Astrocyte of the cerebellum (primary cell): ENCODE data around the gene COL4A1.
A peak's percentile ranks its signal among the peaks of the same experiment; 100 is the strongest.

Experiments used
- DNase-seq: peaks from one replicate; pipeline ENCODE4 v3.0.0-alpha.2; 2011; ENCODE audit warnings: low read depth
- H3K4me3 ChIP-seq: 2 replicates; pipeline ENCODE4 v1.5.1; 2011; ENCODE audit warnings: mild to moderate bottlenecking, low read depth, low read length, moderate library complexity
- in situ Hi-C: cut with HindIII; loops from 2 replicates; pipeline ENCODE4 v1.10.0; 2017; ENCODE audit warnings: low sequenced_read_pairs
- TF ChIP-seq, protein P1 (sequence below): IDR thresholded peaks from 2 replicates; pipeline ENCODE4 v1.5.1; 2012; ENCODE audit warnings: low read length, low read depth, moderate library complexity, mild to moderate bottlenecking; ENCODE audit errors: missing control alignments

COL4A1 gene

DNA sequence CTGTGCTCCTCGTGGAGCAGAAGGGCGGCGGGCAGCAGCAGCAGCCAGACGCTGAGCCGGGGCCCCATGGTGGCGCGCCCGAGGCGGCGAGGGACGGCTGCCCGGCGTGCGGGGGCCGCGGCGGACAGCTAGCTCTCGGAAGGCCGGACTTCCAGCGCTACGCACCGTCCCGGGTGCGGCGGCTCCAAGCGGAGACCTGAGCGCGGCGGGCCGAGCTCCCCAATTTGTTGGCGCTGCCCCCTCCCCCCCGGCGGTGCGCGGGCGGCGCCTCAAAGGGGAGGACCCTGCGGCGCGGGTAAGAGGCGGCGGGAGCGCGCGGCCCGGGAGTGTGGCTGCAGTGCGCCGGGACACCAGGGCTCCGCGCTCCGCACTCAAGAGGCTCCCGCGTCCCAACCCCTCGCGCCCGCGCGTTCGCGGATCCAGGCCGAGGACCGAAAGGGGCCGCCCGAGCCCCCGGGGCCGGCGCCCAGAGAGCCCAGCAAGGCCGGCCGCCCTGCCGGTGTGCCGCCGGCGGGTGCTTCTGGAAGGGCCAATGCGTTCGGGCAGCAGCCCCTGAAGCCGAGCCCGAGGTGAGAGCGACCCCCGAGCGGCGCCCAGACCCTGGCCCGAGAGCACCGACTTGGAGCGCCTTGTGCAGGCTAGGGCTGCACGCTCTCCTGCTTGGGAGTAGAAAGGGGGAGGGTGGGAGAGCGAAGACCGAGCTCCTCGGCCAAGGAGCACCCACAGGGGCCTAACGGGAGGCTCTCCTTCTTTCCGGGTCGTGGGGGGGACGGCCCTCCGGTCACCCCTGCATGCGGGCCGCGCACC, at the start of gene COL4A1, which contains the start of gene COL4A2:
TSS of gene COL4A1 (minus strand) at position 198 of the 807 bp plus-strand sequence. CDS start at position 68, 130 bp downstream.
TSS of gene COL4A2 (plus strand) at position 325 of the 807 bp plus-strand sequence. CDS start 620 bp downstream, outside the sequence.
- peak within 1 kb of the TSS; percentile 64 for H3K4me3 ChIP-seq
- TF ChIP-seq, protein P1, sequence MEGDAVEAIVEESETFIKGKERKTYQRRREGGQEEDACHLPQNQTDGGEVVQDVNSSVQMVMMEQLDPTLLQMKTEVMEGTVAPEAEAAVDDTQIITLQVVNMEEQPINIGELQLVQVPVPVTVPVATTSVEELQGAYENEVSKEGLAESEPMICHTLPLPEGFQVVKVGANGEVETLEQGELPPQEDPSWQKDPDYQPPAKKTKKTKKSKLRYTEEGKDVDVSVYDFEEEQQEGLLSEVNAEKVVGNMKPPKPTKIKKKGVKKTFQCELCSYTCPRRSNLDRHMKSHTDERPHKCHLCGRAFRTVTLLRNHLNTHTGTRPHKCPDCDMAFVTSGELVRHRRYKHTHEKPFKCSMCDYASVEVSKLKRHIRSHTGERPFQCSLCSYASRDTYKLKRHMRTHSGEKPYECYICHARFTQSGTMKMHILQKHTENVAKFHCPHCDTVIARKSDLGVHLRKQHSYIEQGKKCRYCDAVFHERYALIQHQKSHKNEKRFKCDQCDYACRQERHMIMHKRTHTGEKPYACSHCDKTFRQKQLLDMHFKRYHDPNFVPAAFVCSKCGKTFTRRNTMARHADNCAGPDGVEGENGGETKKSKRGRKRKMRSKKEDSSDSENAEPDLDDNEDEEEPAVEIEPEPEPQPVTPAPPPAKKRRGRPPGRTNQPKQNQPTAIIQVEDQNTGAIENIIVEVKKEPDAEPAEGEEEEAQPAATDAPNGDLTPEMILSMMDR, result no peak
- DNase-seq, result no peak
- in situ Hi-C loops, result no loop called here

DNA sequence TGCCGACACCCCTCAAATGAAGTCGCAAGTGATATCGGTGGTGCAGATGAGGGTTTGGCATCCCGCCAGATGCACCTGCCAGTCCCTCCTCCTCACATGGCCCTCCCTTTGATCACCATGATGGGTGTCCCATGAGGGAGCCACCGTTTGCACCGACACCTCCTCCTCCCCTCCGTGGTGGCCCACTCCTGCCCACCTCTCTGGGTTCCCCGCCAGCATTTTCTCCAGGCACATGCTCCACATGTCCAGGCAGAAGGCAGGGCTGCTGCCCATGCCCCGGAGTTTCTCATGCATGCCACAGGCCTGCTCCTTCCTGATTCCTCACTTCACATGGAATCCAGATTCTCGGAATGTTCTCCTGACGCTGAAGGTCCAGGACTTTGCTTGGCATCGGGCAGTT, 49.4 kb upstream of the COL4A1 start:
- no peak for DNase-seq
- in situ Hi-C loops, result no loop called here
- TF ChIP-seq, protein P1, result no peak
- H3K4me3 ChIP-seq, result no peak overlapping the region

DNA sequence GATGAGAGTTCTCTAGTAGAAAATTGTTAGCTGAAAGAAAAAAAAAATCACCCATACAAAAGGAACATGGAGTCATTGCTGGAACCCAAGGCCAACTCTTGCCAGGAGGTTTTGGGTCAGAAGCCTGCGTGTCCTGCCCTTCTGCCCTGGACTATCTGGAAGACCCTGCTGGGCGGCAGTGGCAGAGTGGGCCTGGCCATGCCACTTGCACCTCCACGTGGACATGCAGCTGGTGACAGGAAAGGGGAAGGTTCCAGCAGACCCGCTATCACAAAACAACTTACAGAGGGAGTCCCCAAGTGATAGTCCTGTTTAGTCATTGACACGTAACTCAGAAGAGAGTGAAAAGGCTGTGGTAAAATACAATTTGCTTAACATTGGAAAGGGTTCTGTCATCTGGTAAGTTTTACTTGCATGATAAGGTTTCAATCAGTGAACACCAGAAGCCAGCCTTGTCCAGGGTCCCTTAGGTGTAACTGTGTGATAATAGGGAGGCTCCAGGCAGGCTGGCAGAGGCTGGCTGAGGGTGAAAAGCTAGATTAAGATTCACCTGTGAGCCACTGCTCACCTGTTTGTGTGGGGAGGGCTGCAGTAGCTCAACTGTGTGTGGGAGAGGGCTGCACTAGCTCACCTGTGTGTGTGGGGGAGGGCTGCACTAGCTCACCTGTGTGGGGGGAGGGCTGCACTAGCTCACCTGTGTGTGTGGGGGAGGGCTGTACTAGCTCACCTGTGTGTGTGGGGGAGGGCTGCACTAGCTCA, 47.9 kb upstream of the COL4A1 start:
- no peak for DNase-seq
- TF ChIP-seq, protein P1, result no peak
- in situ Hi-C loops, result no loop called here
- no peak overlapping the region for H3K4me3 ChIP-seq

DNA sequence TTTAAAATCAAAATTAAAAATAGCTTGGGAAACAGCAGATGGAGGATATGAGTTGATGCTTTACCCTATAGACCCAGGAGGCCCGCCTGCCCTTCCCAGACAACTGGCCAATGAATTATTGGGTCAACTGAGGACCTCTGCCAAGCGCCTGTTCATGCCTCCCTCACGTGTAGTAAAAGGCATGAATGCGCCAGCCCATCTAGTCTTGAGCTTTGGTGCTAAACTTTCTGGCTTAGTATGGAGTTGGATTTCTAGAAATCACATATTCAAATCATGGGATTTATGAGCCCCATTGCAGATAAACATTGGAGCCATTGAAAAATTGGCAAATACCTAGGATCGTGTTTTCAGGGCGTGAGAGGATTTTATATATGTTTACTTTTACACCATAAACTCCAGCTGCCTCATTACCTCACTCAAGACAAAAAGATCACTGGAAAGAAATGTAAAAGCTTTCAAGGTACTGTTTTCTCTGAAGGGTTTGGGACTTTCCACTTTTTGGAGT, 47.2 kb upstream of the COL4A1 start:
- TF ChIP-seq, protein P1, result no peak
- DNase-seq, result no peak
- H3K4me3 ChIP-seq, result no peak overlapping the region
- in situ Hi-C loops, result no loop called here

DNA sequence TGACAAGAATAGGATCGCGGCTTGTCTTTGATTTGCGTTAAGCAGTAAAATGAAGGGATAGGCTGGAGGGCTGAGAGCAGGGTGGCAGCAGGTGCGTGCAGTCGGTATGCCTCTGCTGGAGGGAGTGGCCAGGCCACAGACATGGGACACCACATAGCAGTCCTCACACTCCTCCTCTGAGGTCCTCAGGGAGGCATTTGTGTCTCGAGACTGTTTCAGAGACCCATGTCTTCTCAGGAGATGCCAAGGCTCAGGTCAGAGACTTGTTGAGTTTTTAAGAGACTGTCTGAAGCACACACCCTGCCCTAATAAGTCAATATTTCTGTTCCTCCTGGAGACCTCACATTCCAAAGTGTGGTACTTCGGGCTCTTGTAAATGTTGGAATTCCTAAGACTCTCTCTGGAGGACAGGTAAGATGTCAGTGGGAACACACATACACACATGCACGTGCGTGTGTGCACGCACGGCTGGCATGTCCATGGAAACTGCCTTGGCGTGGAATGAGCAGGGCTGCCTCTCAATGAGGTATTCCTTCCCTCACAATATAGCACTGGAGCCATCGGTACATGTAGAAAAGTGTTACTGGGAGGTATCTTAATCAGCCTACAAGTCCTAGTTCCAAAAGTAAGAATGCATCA, 46.5 kb upstream of the COL4A1 start:
- TF ChIP-seq, protein P1, result no peak

DNA sequence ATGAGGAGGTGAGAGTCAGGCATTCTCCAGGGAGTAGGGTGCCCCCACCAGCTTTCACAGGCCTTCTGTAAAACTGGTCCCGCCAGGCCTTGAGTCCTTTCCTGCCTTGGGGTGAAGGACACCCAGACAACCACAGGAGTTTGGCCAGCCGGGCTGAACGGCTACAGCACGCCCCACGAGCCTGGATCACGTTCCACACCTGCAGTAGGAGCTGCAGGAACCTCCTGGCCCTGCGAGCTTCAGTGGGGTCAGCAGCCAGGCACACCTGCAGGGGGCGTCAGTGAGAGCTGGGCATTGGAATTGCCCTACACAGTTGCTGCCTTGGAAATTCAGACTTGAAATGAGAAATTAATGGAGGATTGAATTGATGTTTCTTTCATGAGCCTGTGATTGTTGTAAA, 45.8 kb upstream of the COL4A1 start:
- H3K4me3 ChIP-seq, result no peak overlapping the region
- DNase-seq, result no peak
- in situ Hi-C loops, result no loop called here
- TF ChIP-seq, protein P1, result no peak

More for the DNA sequence above, 46.5 kb upstream of the COL4A1 start:
- DNase-seq, result no peak
- in situ Hi-C loops, result no loop called here
- H3K4me3 ChIP-seq, result no peak overlapping the region
